OCI-LY7 (cell line): ENCODE measurements around the gene DMXL2. TPM values are rescaled to one million over a fixed set of nuclear protein-coding genes. Genes with fewer than 3 reads are reported as not detected.

Experiments used
- BruUV-seq: library from RNA; stranded (reverse); fragments of 400-500 nt; replicated peaks from 2 replicates; lab custom pipeline; 2021; lab: Mats Ljungman, UMichigan
- CTCF ChIA-PET: fragments of 300-600 bp; sonication (Branson Sonifier 250); formaldehyde crosslinking; loops from one replicate; lab custom pipeline; 2022; ENCODE audit warnings: antibody characterized with exemption; ENCODE audit not compliant: unreplicated experiment; lab: Charles Lee
- POLR2A ChIA-PET: fragments of 300-600 bp; sonication (Branson Sonifier 250); formaldehyde crosslinking; loops from one replicate; lab custom pipeline; 2022; ENCODE audit warnings: antibody characterized with exemption; lab: Charles Lee
- DNase-seq: peaks from one replicate; pipeline ENCODE4 v3.0.0-alpha.2; 2015; ENCODE audit warnings: low spot score
- H2AFZ ChIP-seq: fragments of 200-600 bp; sonication (generic), shearing (Covaris generic); 2 replicates; pipeline ENCODE4 v1.6.1; 2014; ENCODE audit warnings: mild to moderate bottlenecking, antibody characterized with exemption, low read length, moderate library complexity
- H3K27ac ChIP-seq: fragments of 200-600 bp; sonication (generic); 2 replicates; pipeline ENCODE4 v1.5.1; 2014; ENCODE audit warnings: mixed run types, low read depth, mild to moderate bottlenecking, moderate library complexity, low read length, inconsistent platforms; ENCODE audit not compliant: poor library complexity, severe bottlenecking
- H3K36me3 ChIP-seq: fragments of 200-600 bp; sonication (generic); 2 replicates; pipeline ENCODE4 v1.6.1; 2014; ENCODE audit warnings: mild to moderate bottlenecking, antibody characterized with exemption, low read length, moderate library complexity, mixed read lengths; ENCODE audit not compliant: insufficient read depth
- H3K4me1 ChIP-seq: fragments of 200-600 bp; sonication (generic); 2 replicates; pipeline ENCODE4 v1.5.1; 2014; ENCODE audit warnings: mild to moderate bottlenecking, low read length; ENCODE audit not compliant: insufficient read depth, poor library complexity, severe bottlenecking
- H3K4me2 ChIP-seq: fragments of 200-600 bp; sonication (generic); 2 replicates; pipeline ENCODE4 v1.6.1; 2014; ENCODE audit warnings: mild to moderate bottlenecking, low read length
- H3K4me3 ChIP-seq: fragments of 200-600 bp; sonication (generic); 2 replicates; pipeline ENCODE4 v1.5.1; 2014; ENCODE audit warnings: mild to moderate bottlenecking, low read depth, low read length; ENCODE audit not compliant: poor library complexity, severe bottlenecking
- H3K79me2 ChIP-seq: fragments of 200-600 bp; sonication (generic); 2 replicates; pipeline ENCODE4 v1.6.1; 2016; ENCODE audit warnings: low read depth, mild to moderate bottlenecking, low read length, moderate library complexity, mixed read lengths; ENCODE audit not compliant: insufficient read depth
- H3K9me2 ChIP-seq: fragments of 200-600 bp; sonication (generic); 2 replicates; pipeline ENCODE4 v1.6.1; 2016; ENCODE audit warnings: mild to moderate bottlenecking, low read length, mixed read lengths; ENCODE audit not compliant: insufficient read depth
- H3K9me3 ChIP-seq: fragments of 200-600 bp; sonication (generic); 2 replicates; pipeline ENCODE4 v1.6.1; 2014; ENCODE audit warnings: mild to moderate bottlenecking, mixed run types, low read length, mixed read lengths
- H4K20me1 ChIP-seq: fragments of 200-600 bp; sonication (generic); 2 replicates; pipeline ENCODE4 v1.6.1; 2014; ENCODE audit warnings: mild to moderate bottlenecking, antibody characterized with exemption, low read length, moderate library complexity, mixed read lengths; ENCODE audit not compliant: insufficient read depth
- EZH2phosphoT487 ChIP-seq: fragments of 200-600 bp; sonication (generic); IDR thresholded peaks from 2 replicates; pipeline ENCODE4 v1.6.1; 2018; ENCODE audit warnings: low read depth, borderline replicate concordance, mild to moderate bottlenecking, mixed run types, antibody characterized with exemption, low read length, moderate library complexity, mixed read lengths
- intact Hi-C: fragments of 100-400 bp; cut with micrococcal nuclease; formaldehyde crosslinking; loops from one replicate; pipeline ENCODE4 v1.10.0; 2022; ENCODE audit not compliant: unreplicated experiment
- total RNA-seq, 2 experiments: library from RNA; depleted of rRNA in 1 of 2; stranded (reverse); fragments of >200 nt in 1 of 2; shearing (Covaris generic) in 1 of 2; gene quantifications; 2 replicates each; pipeline ENCODE4 v1.2.3, GENCODE V29; 2014 to 2022
- TF ChIP-seq, protein P1 (sequence below): fragments of 200-600 bp; sonication (generic); conservative IDR thresholded peaks from 2 replicates; pipeline ENCODE4 v1.5.1; 2014; ENCODE audit warnings: mild to moderate bottlenecking, antibody characterized with exemption, low read length, moderate library complexity, mixed read lengths

Gene DMXL2
- total RNA-seq, 2 experiments from 2014 or later, result 0.32 to 0.47 TPM

DNA sequence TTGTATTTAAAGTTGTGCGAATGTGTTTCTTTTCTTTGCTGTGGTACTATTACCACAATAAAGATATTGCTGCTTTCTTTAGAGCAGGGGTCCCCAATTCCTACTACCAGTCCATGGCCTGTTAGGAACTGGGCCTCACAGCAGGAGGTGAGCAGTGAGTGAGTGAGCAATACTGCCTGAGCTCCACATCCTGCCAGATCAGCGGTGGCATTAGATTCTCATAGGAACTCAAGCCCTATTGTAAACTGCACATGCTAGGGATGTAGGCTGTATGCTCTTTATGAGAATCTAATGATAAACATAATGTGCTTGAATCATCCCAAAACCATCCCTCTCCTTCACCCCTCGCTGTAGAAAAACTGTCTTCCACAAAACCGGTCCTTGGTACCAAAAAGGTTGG, 41.6 kb downstream of the DMXL2 start:
- DNase-seq, result no peak
- TF ChIP-seq, protein P1, sequence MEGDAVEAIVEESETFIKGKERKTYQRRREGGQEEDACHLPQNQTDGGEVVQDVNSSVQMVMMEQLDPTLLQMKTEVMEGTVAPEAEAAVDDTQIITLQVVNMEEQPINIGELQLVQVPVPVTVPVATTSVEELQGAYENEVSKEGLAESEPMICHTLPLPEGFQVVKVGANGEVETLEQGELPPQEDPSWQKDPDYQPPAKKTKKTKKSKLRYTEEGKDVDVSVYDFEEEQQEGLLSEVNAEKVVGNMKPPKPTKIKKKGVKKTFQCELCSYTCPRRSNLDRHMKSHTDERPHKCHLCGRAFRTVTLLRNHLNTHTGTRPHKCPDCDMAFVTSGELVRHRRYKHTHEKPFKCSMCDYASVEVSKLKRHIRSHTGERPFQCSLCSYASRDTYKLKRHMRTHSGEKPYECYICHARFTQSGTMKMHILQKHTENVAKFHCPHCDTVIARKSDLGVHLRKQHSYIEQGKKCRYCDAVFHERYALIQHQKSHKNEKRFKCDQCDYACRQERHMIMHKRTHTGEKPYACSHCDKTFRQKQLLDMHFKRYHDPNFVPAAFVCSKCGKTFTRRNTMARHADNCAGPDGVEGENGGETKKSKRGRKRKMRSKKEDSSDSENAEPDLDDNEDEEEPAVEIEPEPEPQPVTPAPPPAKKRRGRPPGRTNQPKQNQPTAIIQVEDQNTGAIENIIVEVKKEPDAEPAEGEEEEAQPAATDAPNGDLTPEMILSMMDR, result no peak
- TF ChIP-seq EZH2phosphoT487, result no peak
- H2AFZ ChIP-seq, result no peak overlapping the region
- H3K79me2 ChIP-seq, result no peaks in the 10 kb centered on the region
- no peak overlapping the region for H3K4me2 ChIP-seq
- no TSS peak for BruUV-seq
- no peaks in the 10 kb centered on the region for H3K9me3 ChIP-seq
- no peak overlapping the region for H3K27ac ChIP-seq
- no peak overlapping the region for H3K4me3 ChIP-seq
- POLR2A ChIA-PET, result no interaction called here
- H3K9me2 ChIP-seq, result no peaks in the 10 kb centered on the region
- intact Hi-C loops, result no loop called here
- no peaks in the 10 kb centered on the region for H4K20me1 ChIP-seq
- H3K36me3 ChIP-seq, result no peaks in the 10 kb centered on the region
- H3K4me1 ChIP-seq, result no peaks in the 10 kb centered on the region
- CTCF ChIA-PET, result no interaction called here

DNA sequence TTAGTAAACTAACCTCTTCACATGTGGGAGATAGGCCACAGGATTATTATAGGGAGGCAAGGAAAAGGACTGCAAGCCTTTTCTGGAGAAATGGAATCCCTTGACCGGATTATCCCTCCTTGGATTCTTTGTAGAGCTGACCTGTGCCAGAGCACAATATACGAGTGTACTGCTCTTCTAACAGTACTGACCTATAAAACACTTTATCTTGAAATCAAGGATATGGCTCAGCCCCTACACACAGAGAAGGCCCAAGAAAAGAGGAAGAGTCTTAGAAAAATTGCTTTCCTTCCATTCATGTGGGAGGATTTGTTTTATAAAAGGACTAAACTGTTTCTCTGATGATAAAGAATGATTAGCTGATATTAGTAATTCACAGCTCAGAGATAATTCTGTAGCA, 42.2 kb downstream of the DMXL2 start:
- BruUV-seq, result no TSS peak
- Histone ChIP-seq H3K27ac (no peak overlapping the region), H3K9me2 (no peaks in the 10 kb centered on the region), H3K4me1 (no peaks in the 10 kb centered on the region), H4K20me1 (no peaks in the 10 kb centered on the region), H3K4me2 (no peak overlapping the region), H3K36me3 (no peaks in the 10 kb centered on the region), H2AFZ (no peak overlapping the region), H3K9me3 (no peaks in the 10 kb centered on the region), H3K4me3 (no peak overlapping the region), H3K79me2 (no peaks in the 10 kb centered on the region)
- ChIA-PET POLR2A (no interaction called here), CTCF (no interaction called here)
- intact Hi-C loops, result no loop called here
- DNase-seq, result no peak
- TF ChIP-seq EZH2phosphoT487, result no peak
- TF ChIP-seq, protein P1, result no peak

DNA sequence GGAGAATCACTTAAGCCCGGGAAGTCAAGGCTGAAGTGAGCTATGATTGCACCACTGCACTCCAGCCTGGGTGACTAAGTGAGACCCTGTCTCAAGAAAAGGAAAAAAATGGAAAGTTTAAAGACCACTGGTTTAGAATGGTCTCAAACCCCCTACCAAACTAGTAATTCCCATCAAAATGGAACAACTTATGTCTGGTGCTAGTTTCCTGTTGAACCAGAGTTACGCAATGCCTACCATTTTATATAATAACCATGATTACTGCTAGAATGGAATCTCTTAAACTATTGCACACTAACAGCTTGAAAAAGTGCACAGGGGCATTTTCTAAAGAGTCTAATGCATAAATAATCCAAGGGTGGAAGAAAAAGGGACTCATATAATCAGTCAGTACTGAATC, 43.6 kb downstream of the DMXL2 start:
- no peaks in the 10 kb centered on the region for H3K79me2 ChIP-seq
- no peaks in the 10 kb centered on the region for H4K20me1 ChIP-seq
- no peak overlapping the region for H3K4me2 ChIP-seq
- no peak overlapping the region for H3K4me3 ChIP-seq
- no peaks in the 10 kb centered on the region for H3K9me2 ChIP-seq
- no peaks in the 10 kb centered on the region for H3K4me1 ChIP-seq
- no TSS peak for BruUV-seq
- intact Hi-C loops, result loop anchor here (10.0 kb wide), 1 partner anchor 56 kb away; no protein-coding TSS in a partner anchor
- ChIA-PET CTCF (no interaction called here), POLR2A (no interaction called here)
- H3K36me3 ChIP-seq, result no peaks in the 10 kb centered on the region
- H3K9me3 ChIP-seq, result no peaks in the 10 kb centered on the region
- DNase-seq, result no peak
- TF ChIP-seq EZH2phosphoT487, result no peak
- TF ChIP-seq, protein P1, result no peak
- no peak overlapping the region for H2AFZ ChIP-seq
- H3K27ac ChIP-seq, result no peak overlapping the region
